Activated T-cell treated with anti-CD3 and anti-CD28 coated beads, Interleukin-2, amount 50 U/mL, for 4 hours (primary cell): ENCODE data around the gene WDR64. TPM values are rescaled to one million over a fixed set of nuclear protein-coding genes. Genes with fewer than 3 reads are reported as not detected.
"Not testable (repeated sequence)": the region's sequence is repeated elsewhere in the genome, so short reads cannot be mapped to it uniquely, and the experiment has no call there.

Experiments
- ATAC-seq, 2 donors: fragments of 200-7000 bp; cut with Tn5 transposase; one replicate each; pipeline ENCODE4 v1.10.0; 2021
- DNase-seq: peaks from one replicate; pipeline ENCODE4 v3.0.0-alpha.2; 2020
- H3K27me3 Mint-ChIP-seq: one replicate; pipeline ENCODE4 v1.8.0; 2021; ENCODE audit warnings: low read depth, mixed read lengths
- H3K36me3 Mint-ChIP-seq: one replicate; pipeline ENCODE4 v1.8.0; 2022; ENCODE audit warnings: mixed read lengths; ENCODE audit not compliant: insufficient read depth
- H3K4me1 Mint-ChIP-seq: one replicate; pipeline ENCODE4 v1.8.0; 2021; ENCODE audit warnings: low read depth, mixed read lengths
- H3K4me3 Mint-ChIP-seq: one replicate; pipeline ENCODE4 v1.8.0; 2021; ENCODE audit warnings: mild to moderate bottlenecking, moderate library complexity, mixed read lengths
- H3K9me3 Mint-ChIP-seq: one replicate; pipeline ENCODE4 v1.8.0; 2021; ENCODE audit warnings: mixed read lengths
- total RNA-seq, 3 donors: library from RNA; stranded (reverse); gene quantifications; one replicate each; pipeline ENCODE4 v1.2.1, GENCODE V29; 2021

The WDR64 gene
- total RNA-seq, 3 donors from 2014 or later, result 0.13 to 0.14 TPM; not detected in 1

DNA sequence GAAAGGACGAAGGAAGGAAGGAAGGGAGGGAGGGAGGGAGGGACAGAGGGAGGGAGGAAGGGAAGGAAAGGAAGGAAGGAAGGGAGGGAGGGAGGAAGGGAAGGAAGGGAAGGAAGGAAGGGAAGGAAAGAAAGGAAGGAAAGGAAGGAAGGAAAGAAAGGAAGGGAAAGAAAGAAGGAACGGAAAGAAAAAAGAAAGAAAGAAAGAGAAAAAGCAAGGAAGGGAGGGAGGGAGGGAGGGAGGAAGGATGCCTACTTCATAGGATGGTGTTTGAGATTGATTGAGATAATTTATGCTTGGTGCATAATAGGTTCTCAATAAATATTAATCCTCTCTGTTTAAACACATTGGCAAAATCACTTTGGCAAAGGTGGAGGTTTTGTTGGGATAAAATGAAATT lies 61.2 kb downstream of the WDR64 start:
- ATAC-seq (no peak), DNase-seq (no peak)
- Mint-ChIP-seq H3K4me3 (no peak overlapping the region), H3K9me3 (no peaks in the 10 kb centered on the region), H3K36me3 (peaks cover 2% of the 10 kb centered on the region), H3K27me3 (peaks cover 4% of the 10 kb centered on the region), H3K4me1 (peaks cover 14% of the 10 kb centered on the region)

DNA sequence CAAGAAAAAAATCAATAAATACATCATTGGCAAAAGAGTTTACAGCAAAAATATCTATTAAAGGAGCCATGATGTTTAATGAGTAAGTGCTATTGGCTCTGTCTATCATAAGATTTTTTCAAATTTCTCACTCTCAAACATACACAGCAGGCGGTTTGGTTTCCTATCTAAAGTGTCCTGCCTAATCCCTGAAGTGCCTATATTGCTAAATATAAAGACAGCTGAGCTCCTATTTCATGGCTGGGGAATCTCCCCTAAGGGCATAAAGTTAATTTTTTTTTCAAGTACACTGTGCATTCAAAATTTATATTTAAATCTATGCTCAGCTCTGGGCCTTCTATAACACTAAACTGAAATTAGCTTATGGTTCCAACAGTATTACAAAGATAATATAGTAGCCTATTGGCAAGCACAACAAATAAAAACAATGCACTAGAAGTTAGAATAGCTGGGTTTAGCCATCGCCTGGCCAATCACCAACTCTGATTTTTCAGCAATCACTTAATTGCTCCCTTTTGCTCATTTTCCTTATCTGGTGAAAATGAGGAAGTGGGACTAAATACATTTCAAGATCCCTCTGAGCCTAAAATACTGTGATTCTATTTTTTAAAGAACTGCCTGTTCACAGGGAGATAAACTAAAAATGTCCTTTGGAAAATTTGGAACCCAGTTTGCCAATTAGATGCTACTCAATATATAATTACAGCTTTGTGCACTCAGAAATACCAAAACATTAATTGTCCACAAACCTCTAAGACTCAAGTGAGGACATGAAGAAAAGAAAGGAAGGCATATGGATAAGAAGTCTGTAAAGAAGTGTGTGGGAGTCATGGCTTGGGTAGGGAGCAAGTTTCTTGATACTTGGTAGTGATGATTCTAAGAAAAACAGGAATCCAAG lies 62.5 kb downstream of the WDR64 start:
- ATAC-seq, result no peak

DNA sequence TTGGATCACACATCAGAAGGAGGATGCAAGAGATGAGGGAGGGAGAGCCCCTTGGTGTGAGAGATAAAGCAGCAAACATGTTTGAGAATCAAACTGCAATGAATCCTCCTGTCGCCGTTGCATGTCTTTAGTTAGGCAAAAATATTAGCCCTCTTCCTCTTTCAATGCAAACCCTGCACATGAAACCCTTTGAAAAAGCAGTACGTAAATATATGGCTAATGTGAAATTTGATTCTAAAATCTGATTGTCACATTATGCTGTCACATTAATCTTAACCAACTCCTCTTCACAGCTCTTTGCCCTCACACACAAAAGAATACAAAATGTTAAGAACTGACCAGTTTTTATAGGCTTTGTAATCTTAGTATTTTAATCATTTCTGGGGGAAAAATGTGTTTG lies 63.4 kb downstream of the WDR64 start:
- ATAC-seq (no peak), DNase-seq (no peak)
- H3K4me3 Mint-ChIP-seq, result no peak overlapping the region
- peaks cover 4% of the 10 kb centered on the region for H3K27me3 Mint-ChIP-seq
- H3K4me1 Mint-ChIP-seq, result peaks cover 14% of the 10 kb centered on the region
- H3K36me3 Mint-ChIP-seq, result peaks cover 2% of the 10 kb centered on the region
- H3K9me3 Mint-ChIP-seq, result no peaks in the 10 kb centered on the region

More for the DNA sequence above, 62.5 kb downstream of the WDR64 start:
- Mint-ChIP-seq H3K27me3 (peaks cover 4% of the 10 kb centered on the region), H3K4me1 (peaks cover 14% of the 10 kb centered on the region), H3K4me3 (no peak overlapping the region), H3K9me3 (no peaks in the 10 kb centered on the region), H3K36me3 (peaks cover 2% of the 10 kb centered on the region)
- no peak for DNase-seq

DNA sequence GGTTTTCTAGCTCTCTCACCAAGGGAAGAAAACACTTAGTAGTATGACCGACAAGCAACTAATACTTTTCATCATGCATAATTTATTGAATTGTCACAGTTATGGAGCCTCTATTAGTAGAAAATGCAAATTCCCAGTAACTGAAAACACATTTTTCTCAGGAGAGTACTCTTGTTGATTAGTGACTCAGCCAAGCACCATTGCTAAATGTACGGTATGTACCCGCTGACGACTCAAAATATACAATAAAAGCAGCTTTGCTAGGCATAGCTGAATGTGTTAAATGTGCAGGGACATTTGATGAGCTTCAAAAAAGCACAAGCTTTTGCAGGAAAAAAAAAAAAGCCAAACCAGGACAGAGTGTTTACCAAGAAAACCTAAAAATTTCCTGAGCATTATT lies 63.9 kb downstream of the WDR64 start:
- no peaks in the 10 kb centered on the region for H3K9me3 Mint-ChIP-seq
- H3K27me3 Mint-ChIP-seq, result peaks cover 5% of the 10 kb centered on the region
- DNase-seq (no peak), ATAC-seq (no peak)
- H3K4me3 Mint-ChIP-seq, result no peak overlapping the region
- H3K4me1 Mint-ChIP-seq, result peaks cover 14% of the 10 kb centered on the region
- peaks cover 2% of the 10 kb centered on the region for H3K36me3 Mint-ChIP-seq

DNA sequence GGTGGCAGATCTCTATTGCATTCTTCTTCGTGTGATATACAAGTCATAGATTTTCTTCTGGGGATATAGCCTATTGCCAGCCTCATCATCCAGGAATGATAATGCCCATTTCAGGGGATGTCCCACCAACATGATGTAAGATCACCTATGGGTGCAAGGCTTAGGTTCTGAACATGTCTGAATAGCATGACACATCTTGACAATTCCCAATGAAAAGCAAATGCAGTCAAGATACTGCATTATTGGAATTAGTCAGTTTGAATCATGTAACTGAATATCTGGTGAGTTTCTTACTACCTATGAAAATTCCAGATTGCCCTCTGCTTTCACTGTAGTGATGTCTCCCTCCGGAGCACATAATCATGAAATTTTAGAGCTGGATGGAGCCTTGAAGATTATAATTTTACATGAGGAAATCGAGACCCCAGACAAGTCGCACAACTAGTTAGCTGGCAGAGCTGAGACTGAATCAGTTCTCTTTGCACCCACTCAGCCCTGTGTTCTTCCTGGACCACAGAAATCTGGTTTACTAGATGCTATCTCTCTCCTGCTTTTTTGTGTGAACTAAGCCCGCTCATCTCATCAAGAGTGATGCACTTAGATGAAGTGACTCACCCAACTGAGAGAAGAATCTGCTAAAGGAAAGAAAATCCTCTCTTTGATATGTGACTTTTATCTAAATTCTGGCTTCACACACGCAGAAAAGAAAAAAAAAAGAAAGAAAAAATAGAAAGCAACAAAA lies 65.0 kb downstream of the WDR64 start:
- peaks cover 14% of the 10 kb centered on the region for H3K4me1 Mint-ChIP-seq
- peak; percentile 9 for DNase-seq

DNA sequence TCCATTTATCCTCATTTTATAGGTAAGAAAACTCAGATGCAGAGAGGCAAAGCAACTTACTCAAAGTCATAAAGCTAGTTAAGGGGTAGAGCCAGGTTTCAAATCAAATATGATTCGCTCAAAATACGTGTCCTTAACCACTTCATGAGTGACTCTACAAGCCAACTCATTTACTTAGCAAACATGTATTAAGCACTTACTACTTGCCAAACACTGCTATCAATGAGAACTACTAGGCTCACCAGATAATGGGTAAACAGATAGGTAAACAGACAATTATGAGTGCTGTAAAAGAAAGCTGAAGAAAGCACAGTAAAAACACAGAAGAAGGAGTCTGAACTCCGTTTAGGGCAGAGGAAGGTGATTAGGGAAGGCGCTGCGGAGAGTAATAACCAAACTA lies 65.9 kb downstream of the WDR64 start:
- no peak overlapping the region for H3K4me3 Mint-ChIP-seq
- ATAC-seq, result no peak

More for the DNA sequence above, 65.0 kb downstream of the WDR64 start:
- Mint-ChIP-seq H3K9me3 (no peaks in the 10 kb centered on the region), H3K27me3 (peaks cover 5% of the 10 kb centered on the region), H3K36me3 (peaks cover 2% of the 10 kb centered on the region), H3K4me3 (no peak overlapping the region)
- ATAC-seq, result peak; percentile 99

DNA sequence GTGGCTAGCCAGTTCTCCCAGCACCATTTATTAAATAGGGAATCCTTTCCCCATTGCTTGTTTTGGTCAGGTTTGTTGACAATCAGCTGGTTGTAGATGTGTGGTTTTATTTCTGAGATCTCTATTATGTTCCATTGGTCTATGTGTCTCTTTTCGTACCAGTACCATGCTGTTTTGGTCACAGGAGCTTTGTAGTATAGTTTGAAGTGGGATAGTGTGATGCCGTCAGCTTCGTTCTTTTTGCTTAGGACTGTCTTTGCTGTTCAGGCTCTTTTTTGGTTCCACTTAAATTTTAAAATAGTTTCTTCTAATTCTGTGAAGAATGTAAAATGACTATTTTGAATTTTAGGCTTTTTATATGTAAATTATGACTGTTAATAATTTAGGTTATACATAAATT lies 68.9 kb downstream of the WDR64 start:
- ATAC-seq, result no peak
- Mint-ChIP-seq H3K27me3 (peaks cover 7% of the 10 kb centered on the region), H3K36me3 (no peaks in the 10 kb centered on the region), H3K4me1 (peaks cover 14% of the 10 kb centered on the region), H3K9me3 (no peaks in the 10 kb centered on the region), H3K4me3 (no peak overlapping the region)
- DNase-seq, result no peak

More for the DNA sequence above, 65.9 kb downstream of the WDR64 start:
- DNase-seq, result no peak
- no peaks in the 10 kb centered on the region for H3K36me3 Mint-ChIP-seq
- H3K4me1 Mint-ChIP-seq, result peaks cover 14% of the 10 kb centered on the region
- peaks cover 5% of the 10 kb centered on the region for H3K27me3 Mint-ChIP-seq
- no peaks in the 10 kb centered on the region for H3K9me3 Mint-ChIP-seq

DNA sequence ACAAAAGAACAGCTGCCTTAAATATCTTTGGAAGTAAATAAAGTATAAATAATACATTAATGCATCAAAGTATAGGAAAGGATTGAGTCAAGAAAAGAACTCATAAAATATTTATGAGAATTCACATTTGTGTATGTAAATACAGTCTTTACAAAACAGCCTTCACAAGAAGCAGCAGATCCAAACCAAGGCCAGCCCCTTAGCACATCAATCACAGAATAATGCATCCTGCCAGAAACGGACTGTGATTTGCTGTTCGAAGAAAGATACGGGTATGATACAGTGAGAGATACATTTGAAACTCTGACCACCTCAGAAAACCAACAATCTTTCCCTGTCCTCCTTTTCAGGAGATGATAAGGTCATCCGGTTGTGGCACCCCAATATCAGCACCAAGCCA lies 70.9 kb downstream of the WDR64 start:
- Mint-ChIP-seq H3K4me3 (no peak overlapping the region), H3K27me3 (peaks cover 7% of the 10 kb centered on the region)
- ATAC-seq, result no peak

DNA sequence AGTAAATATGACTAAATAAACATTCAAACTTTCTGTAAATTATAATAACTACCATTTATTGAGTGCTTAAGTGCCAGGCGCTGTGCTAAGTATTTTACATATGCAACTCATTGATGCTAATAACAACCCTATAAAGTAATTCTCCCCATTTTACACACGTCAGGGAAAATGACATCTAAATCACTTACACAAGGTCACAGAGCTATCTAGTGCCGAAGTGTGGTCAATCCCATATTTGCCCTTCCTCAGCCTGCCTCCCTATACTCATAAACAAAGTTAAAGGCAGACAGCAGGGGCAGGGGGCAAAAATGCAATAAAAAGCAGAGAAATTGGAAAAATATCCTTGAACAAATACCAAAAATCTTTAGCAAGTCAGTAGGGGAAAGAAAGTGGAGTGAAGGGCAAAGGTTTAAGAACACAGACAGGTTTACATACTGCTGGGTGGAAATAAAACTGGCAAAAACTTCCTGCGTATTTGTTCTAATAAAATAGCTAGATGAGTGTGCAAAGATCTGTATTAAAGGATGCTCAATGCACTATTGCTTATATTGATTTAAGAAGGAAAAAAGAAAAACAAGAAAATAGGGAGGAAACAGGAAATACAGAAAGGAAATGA lies 72.8 kb downstream of the WDR64 start:
- Mint-ChIP-seq H3K27me3 (peaks cover 5% of the 10 kb centered on the region), H3K4me1 (no peaks in the 10 kb centered on the region), H3K4me3 (no peak overlapping the region), H3K9me3 (no peaks in the 10 kb centered on the region), H3K36me3 (no peaks in the 10 kb centered on the region)
- ATAC-seq (no peak), DNase-seq (no peak)

More for the DNA sequence above, 70.9 kb downstream of the WDR64 start:
- Mint-ChIP-seq H3K4me1 (peaks cover 2% of the 10 kb centered on the region), H3K9me3 (no peaks in the 10 kb centered on the region), H3K36me3 (no peaks in the 10 kb centered on the region)
- no peak for DNase-seq

DNA sequence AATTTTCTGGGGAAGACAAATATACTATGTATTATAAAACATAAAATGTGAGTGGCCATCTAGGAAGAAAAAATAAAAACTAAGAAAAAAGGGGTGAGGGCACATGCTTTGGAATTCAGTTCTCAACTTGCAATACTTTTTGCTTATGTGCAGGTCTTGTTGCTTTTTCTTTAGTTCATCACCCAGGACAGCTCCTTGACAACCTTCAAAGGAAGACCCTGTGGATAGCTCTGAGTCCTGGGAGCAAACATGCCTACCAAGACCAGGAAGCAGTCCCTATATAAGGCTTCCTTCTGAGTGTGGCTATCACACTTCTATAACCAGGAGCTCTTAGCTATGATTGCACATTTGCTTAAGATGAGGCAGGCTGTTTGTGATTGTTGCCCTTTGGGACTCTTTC lies 78.0 kb downstream of the WDR64 start:
- ATAC-seq (no peak), DNase-seq (no peak)
- Mint-ChIP-seq H3K4me1 (no peaks in the 10 kb centered on the region), H3K36me3 (no peaks in the 10 kb centered on the region), H3K9me3 (no peaks in the 10 kb centered on the region), H3K4me3 (no peak overlapping the region), H3K27me3 (peaks cover 2% of the 10 kb centered on the region)

DNA sequence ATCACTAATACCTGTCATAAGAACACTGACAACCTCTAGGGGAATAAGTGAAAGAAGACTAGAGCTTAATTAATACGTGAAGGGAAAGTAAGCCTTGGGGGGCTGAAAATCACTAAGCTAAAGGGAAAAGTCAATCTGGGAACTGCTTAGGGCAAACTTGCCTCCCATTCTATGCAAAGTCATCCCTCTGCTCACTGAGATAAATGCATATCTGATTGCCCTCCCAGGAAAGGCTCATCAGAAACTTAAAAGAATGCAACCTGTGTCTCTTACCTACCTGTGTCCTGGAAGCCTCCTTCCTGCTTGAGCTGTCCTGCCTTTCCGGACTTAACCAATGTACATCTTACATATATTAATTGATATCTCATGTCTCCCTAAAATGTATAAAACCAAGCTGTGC lies 81.8 kb downstream of the WDR64 start:
- Mint-ChIP-seq H3K36me3 (no peaks in the 10 kb centered on the region), H3K9me3 (no peaks in the 10 kb centered on the region), H3K4me3 (no peak overlapping the region), H3K4me1 (peaks cover 3% of the 10 kb centered on the region), H3K27me3 (peaks cover 2% of the 10 kb centered on the region)
- ATAC-seq, result no peak
- no peak for DNase-seq

DNA sequence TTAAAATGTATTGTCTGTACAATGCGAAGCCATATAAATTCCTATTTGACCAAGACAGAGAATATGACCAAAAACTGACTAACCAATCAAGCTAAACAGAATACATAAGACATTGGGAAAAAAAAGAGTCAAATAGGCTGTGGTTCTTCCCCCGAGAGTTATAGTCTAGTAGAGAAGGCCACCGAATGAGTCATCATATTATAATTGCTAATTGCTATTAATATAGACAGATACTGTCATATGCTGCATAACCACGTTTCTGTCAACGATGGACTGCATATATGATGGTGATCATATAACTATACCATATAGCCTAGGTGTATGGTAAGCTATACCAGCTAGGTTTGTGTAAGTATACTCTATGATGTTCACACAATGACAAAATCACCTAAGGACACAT lies 82.5 kb downstream of the WDR64 start:
- no peak for ATAC-seq
- Mint-ChIP-seq H3K4me3 (no peak overlapping the region), H3K4me1 (peaks cover 3% of the 10 kb centered on the region), H3K9me3 (no peaks in the 10 kb centered on the region), H3K36me3 (no peaks in the 10 kb centered on the region), H3K27me3 (peaks cover 2% of the 10 kb centered on the region)
- DNase-seq, result no peak

DNA sequence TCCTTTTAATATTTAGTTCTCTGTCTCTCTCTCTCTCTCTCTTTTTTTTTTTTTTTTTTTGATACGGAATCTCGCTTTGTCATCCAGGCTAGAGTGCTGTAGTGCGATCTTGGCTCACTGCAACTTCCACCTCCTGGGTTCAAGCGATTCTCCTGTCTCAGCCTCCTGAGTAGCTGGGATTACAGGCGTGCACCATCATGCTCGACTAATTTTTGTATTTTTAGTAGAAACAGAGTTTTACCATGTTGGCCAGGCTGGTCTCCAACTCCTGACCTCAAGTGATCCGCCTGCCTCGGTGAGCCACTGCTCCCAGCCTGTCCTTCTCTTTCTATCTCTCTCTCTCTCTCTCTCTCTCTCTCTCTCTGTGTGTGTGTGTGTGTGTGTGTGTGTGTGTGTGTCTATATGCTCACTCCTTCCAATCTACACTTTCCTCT lies 83.4 kb downstream of the WDR64 start:
- H3K4me3 Mint-ChIP-seq, DNase-seq, H3K4me1 Mint-ChIP-seq, H3K36me3 Mint-ChIP-seq, H3K27me3 Mint-ChIP-seq, ATAC-seq, H3K9me3 Mint-ChIP-seq: not testable (repeated sequence)

DNA sequence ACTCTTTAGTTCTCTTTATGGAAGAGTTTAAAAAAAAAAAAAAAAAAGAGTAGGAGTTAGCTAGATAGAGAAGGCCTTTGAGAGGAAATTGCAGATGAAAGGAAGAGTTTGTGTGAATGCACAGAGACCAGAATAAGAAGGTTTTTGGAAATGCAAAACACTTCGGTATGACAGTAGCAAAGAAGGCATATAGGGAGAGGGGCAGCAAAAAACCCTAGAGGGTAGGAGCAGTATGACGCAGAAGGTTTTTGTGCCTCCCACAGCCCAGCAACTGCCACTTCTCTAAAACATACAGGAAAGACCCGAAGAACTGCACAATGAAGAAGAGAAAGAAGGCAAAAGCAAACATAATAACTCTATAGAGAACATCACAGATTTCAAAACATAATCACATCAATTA lies 84.3 kb downstream of the WDR64 start:
- H3K4me3 Mint-ChIP-seq, result no peak overlapping the region
- no peaks in the 10 kb centered on the region for H3K36me3 Mint-ChIP-seq
- no peak for ATAC-seq
- no peak for DNase-seq
- peaks cover 3% of the 10 kb centered on the region for H3K4me1 Mint-ChIP-seq
- H3K27me3 Mint-ChIP-seq, result peaks cover 2% of the 10 kb centered on the region
- H3K9me3 Mint-ChIP-seq, result no peaks in the 10 kb centered on the region
